Esophagus muscularis mucosa (tissue), 4 donors: ENCODE data around the gene ZNF749. TPM values are rescaled to one million over a fixed set of nuclear protein-coding genes. Genes with fewer than 3 reads are reported as not detected.

ENCODE experiments used
- DNase-seq: peaks from one replicate; pipeline ENCODE4 v3.0.0-alpha.2; 2017; ENCODE audit errors: extremely low spot score
- H3K27ac ChIP-seq, 4 donors: fragments of 200-600 bp; sonication (generic); replicated peaks in 1 of 4; 1 replicate in 3 of 4; 2 replicates in 1 of 4; pipeline ENCODE4 v1.5.1; 2016 to 2019; ENCODE audit warnings: mild to moderate bottlenecking in 1 of 4
- H3K27me3 ChIP-seq, 4 donors: fragments of 200-600 bp; sonication (generic); one replicate each; pipeline versions ENCODE4 v1.5.1 to v1.6.0; 2016 to 2019
- H3K36me3 ChIP-seq, 4 donors: fragments of 200-600 bp; sonication (generic); one replicate each; pipeline ENCODE4 v1.5.1; 2016 to 2019
- H3K4me1 ChIP-seq, 4 donors: fragments of 200-600 bp; sonication (generic); one replicate each; pipeline ENCODE4 v1.5.1; 2016 to 2019
- H3K4me3 ChIP-seq, 4 donors: fragments of 200-600 bp; sonication (generic); 1 replicate in 2 of 4; 2 replicates in 2 of 4; pipeline ENCODE4 v1.5.1; 2016 to 2019; ENCODE audit warnings: mild to moderate bottlenecking in 4 of 4, moderate library complexity in 1 of 4
- H3K9me3 ChIP-seq, 4 donors: fragments of 200-600 bp; sonication (generic); 1 replicate in 3 of 4; 2 replicates in 1 of 4; pipeline ENCODE4 v1.5.1; 2016 to 2019
- CTCF ChIP-seq, 3 experiments: fragments of 200-600 bp in 2 of 3; fragments of 450-650 bp in 1 of 3; sonication (generic) in 2 of 3; IDR thresholded peaks; one replicate each; pipeline ENCODE4 v1.5.1; 2017 to 2019; ENCODE audit warnings: antibody characterized with exemption in 3 of 3, mild to moderate bottlenecking in 2 of 3, moderate library complexity in 1 of 3
- EP300 ChIP-seq: sonication (generic); formaldehyde crosslinking; IDR thresholded peaks from one replicate; pipeline ENCODE4 v1.6.1; 2017; ENCODE audit warnings: antibody characterized with exemption
- POLR2A ChIP-seq: fragments of 450-650 bp; IDR thresholded peaks from one replicate; pipeline ENCODE4 v1.6.1; 2017; ENCODE audit warnings: antibody characterized with exemption, moderate library complexity, mild to moderate bottlenecking, low read depth
- POLR2AphosphoS5 ChIP-seq, 2 donors: sonication (generic); formaldehyde crosslinking; IDR thresholded peaks; one replicate each; pipeline ENCODE4 v1.6.1; 2017; ENCODE audit warnings: antibody characterized with exemption in 2 of 2
- WGBS: methylation state at CpG from one replicate; pipeline ENCODE4 v1.1.5; 2018; 5-methylcytosine and 5-hydroxymethylcytosine counted together
- intact Hi-C: fragments of 100-400 bp; cut with DNase I; formaldehyde crosslinking; loops from one replicate; pipeline ENCODE4 v1.15.1; 2023
- total RNA-seq, 4 donors: library from RNA; depleted of rRNA; stranded (reverse); fragments of >200 nt; gene quantifications; one replicate each; pipeline versions ENCODE4 v1.1.0 to v1.2.1, GENCODE V29; 2016

ZNF749 gene
- total RNA-seq, 4 donors from 2014 or later: 2.5 to 6.4 (median 4.6) TPM

- H3K4me1 ChIP-seq: peaks cover 0 to 3% (median 0%) of the 10 kb centered on the region in 4 donors
- H3K9me3 ChIP-seq: peaks cover 0 to 78% (median 52%) of the 10 kb centered on the region in 4 donors
- 96% methylated on average over 5 of the region's 5 CpGs for WGBS
- DNase-seq: no peak
- intact Hi-C loops: no loop called here
- H3K27me3 ChIP-seq: no peaks in the 10 kb centered on the region
- H3K27ac ChIP-seq: no peak overlapping the region
- peaks cover 46 to 82% (median 58%) of the 10 kb centered on the region in 4 donors for H3K36me3 ChIP-seq
- H3K4me3 ChIP-seq: no peak overlapping the region
- no peak for TF ChIP-seq CTCF (IDR thresholded peaks at IDR 0.05)
- no peak for TF ChIP-seq POLR2A
- no peak for TF ChIP-seq POLR2AphosphoS5 (IDR thresholded peaks at IDR 0.05)
- no peak for TF ChIP-seq EP300
These were observed 36.3 kb upstream of the ZNF749 start for GRCh38 chr19:57398868-57399267.

DNA sequence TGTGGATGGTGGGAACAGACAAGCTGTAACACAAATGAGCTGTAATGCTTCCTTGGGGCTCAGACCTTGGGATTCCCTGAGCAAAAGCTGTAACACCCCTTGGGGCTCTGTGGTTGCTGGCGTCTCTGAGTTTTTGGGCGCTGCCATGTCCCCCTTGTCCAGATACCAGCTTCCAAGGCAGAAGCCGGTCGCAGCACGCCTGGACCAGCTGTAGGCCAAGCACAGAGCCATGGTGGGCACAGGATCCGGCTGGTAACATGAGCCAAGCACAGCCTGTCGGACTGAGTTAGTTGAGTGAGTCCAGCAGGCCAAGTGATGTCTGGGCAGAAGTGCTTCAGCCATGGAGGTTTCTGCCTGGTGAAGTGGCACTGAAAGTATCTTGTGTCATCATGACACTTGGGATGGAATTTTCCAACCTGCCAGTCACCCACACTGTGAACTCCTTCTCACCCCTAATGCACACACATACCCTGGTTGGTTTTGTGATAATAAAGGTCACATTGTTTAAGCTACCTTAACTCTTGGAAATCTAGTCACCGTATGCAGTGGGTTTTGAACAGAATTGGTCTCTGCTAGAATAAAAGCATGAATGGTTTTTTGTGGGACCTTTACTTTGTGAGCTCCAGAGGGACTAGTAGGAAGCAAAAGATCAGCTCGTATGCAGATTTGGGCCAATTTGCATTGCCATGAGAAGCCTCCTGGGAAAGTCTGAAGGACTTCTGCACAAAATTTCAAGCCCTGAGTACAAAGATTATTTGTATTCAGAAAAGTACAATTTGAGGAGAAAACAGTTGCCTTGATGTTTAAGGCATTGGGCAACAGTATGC lies 31.2 kb upstream of the ZNF749 start:
- no peak for TF ChIP-seq POLR2A
- no peak for TF ChIP-seq CTCF (IDR thresholded peaks at IDR 0.05)
- no peak for TF ChIP-seq POLR2AphosphoS5 (IDR thresholded peaks at IDR 0.05)
- no peak for TF ChIP-seq EP300

DNA sequence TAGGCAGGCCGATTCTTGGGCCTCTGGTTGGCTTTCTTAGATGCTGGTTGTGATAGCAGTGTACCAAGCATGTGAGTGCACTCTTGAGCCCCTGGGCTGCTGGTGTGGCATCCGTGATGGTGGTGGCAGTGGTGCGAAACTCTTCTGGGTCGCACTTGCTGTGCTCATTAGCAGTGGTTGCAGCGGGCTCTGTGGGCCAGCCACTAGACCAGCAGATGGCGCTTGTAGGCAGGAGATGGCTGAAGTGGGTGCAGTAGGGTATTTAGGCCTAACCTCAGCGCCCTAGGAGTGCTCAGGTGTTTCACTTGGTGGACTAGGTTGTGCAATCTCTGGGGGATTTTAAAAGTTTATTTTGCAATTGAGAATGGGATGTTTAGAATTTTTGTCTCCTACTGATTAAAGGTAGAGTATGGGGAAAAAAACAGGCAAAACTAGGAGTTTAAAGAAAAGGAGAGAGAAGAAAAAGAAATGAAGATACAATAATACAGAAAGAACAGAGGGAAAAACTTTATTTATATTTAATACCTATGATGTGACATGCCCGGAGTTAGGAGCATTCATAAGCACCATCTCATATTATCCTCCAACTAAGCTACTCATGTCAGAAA lies 28.5 kb upstream of the ZNF749 start:
- Histone ChIP-seq H3K27ac (no peak overlapping the region), H3K9me3 (peaks cover 0 to 21% (median 14%) of the 10 kb centered on the region in 4 donors), H3K36me3 (peaks cover 0 to 8% (median 0%) of the 10 kb centered on the region in 4 donors), H3K4me1 (peaks cover 6 to 11% (median 9%) of the 10 kb centered on the region in 4 donors), H3K27me3 (no peaks in the 10 kb centered on the region), H3K4me3 (no peak overlapping the region)
- 26% methylated on average over 6 of the region's 8 CpGs for WGBS
- TF ChIP-seq POLR2A (no peak), CTCF (IDR thresholded peaks at IDR 0.05) (peak; percentile 33 to 63 (median 41))
- intact Hi-C loops: no loop called here
- no peak for DNase-seq

More for the DNA sequence above, 31.2 kb upstream of the ZNF749 start:
- Histone ChIP-seq H3K36me3 (peaks cover 11 to 33% (median 18%) of the 10 kb centered on the region in 4 donors), H3K9me3 (peaks cover 0 to 39% (median 25%) of the 10 kb centered on the region in 4 donors), H3K4me3 (no peak overlapping the region), H3K27me3 (no peaks in the 10 kb centered on the region), H3K4me1 (no peaks in the 10 kb centered on the region), H3K27ac (no peak overlapping the region)
- intact Hi-C loops: no loop called here
- WGBS: 90% methylated on average over 7 of the region's 9 CpGs
- DNase-seq: no peak

- Histone ChIP-seq H3K4me1 (peaks cover 19 to 29% (median 23%) of the 10 kb centered on the region in 4 donors), H3K4me3 (peak within 1 kb of the TSS; percentile 75 to 93 (median 82)), H3K36me3 (peaks cover 12 to 39% (median 33%) of the 10 kb centered on the region in 4 donors), H3K9me3 (peaks cover 0 to 11% (median 3%) of the 10 kb centered on the region in 4 donors), H3K27ac (peak within 1 kb of the TSS; percentile 75 to 80 (median 78)), H3K27me3 (no peaks in the 10 kb centered on the region)
- 0% methylated on average over 21 of the region's 55 CpGs for WGBS
- peak; percentile 97 for DNase-seq
- TF ChIP-seq POLR2A (no peak), POLR2AphosphoS5 (IDR thresholded peaks at IDR 0.05) (peak; percentile 76 to 94)
- intact Hi-C loops: loop anchor here (2.0 kb wide), 1 partner anchor 24 kb away; the partner anchor contains the start of gene ZNF749
These were observed 24.1 kb upstream of the ZNF749 start, which contains the start of gene ZNF17 for GRCh38 chr19:57410877-57411671. Gene ZNF17 (plus strand): TSS chr19:57411161. CDS start chr19:57413616, 2,455 bp downstream.
